MM.1S (cell line): ENCODE results near the gene PPP1R7.

Experiments
- DNase-seq: peaks from one replicate; pipeline ENCODE4 v3.0.0-alpha.2; 2015
- H2AFZ ChIP-seq: fragments of 300-600 bp; sonication (generic); 2 replicates; pipeline ENCODE4 v1.6.0; 2016; ENCODE audit warnings: antibody characterized with exemption, low read length
- H3F3A ChIP-seq: fragments of 300-600 bp; sonication (generic); 2 replicates; pipeline ENCODE4 v1.6.1; 2016; ENCODE audit warnings: mild to moderate bottlenecking, antibody characterized with exemption, low read length, moderate library complexity, mixed read lengths; ENCODE audit not compliant: insufficient read depth
- H3K27ac ChIP-seq: fragments of 300-600 bp; sonication (generic); 2 replicates; pipeline ENCODE4 v1.5.1; 2016; ENCODE audit warnings: mild to moderate bottlenecking, low read length
- H3K27me3 ChIP-seq: fragments of 300-600 bp; sonication (generic); replicated peaks from 2 replicates; pipeline ENCODE4 v1.6.0; 2016; ENCODE audit warnings: low read length; ENCODE audit not compliant: insufficient read depth
- H3K36me3 ChIP-seq: fragments of 300-600 bp; sonication (generic); replicated peaks from 2 replicates; pipeline ENCODE4 v1.6.1; 2016; ENCODE audit warnings: mild to moderate bottlenecking, low read length, mixed read lengths; ENCODE audit not compliant: insufficient read depth
- H3K4me1 ChIP-seq: fragments of 300-600 bp; sonication (generic); 2 replicates; pipeline ENCODE4 v1.6.1; 2016; ENCODE audit warnings: low read length, mixed read lengths
- H3K4me2 ChIP-seq: fragments of 300-600 bp; sonication (generic); 2 replicates; pipeline ENCODE4 v1.6.0; 2016; ENCODE audit warnings: low read depth, low read length
- H3K4me3 ChIP-seq: fragments of 300-600 bp; sonication (generic); 2 replicates; pipeline ENCODE4 v1.5.1; 2016; ENCODE audit warnings: low read length, mixed read lengths
- H3K79me2 ChIP-seq: fragments of 300-600 bp; sonication (generic); 2 replicates; pipeline ENCODE4 v1.6.1; 2016; ENCODE audit warnings: mixed run types, low read length, mixed read lengths
- H3K9ac ChIP-seq: fragments of 300-600 bp; sonication (generic); 2 replicates; pipeline ENCODE4 v1.6.1; 2016; ENCODE audit warnings: low read length, mixed read lengths
- H3K9me2 ChIP-seq: fragments of 300-600 bp; sonication (generic); replicated peaks from 2 replicates; pipeline ENCODE4 v1.6.1; 2016; ENCODE audit warnings: mild to moderate bottlenecking, low read length, mixed read lengths; ENCODE audit not compliant: insufficient read depth
- H3K9me3 ChIP-seq: fragments of 300-600 bp; sonication (generic); replicated peaks from 2 replicates; pipeline ENCODE4 v1.6.1; 2016; ENCODE audit warnings: mild to moderate bottlenecking, low read length, mixed read lengths; ENCODE audit not compliant: insufficient read depth
- H4K20me1 ChIP-seq: fragments of 300-600 bp; sonication (generic); 2 replicates; pipeline ENCODE4 v1.6.1; 2016; ENCODE audit warnings: mild to moderate bottlenecking, low read length, moderate library complexity, mixed read lengths; ENCODE audit not compliant: insufficient read depth
- EZH2 ChIP-seq: fragments of 300-600 bp; sonication (generic); optimal IDR thresholded peaks from 2 replicates; pipeline ENCODE3; 2017; ENCODE audit warnings: low read depth, mild to moderate bottlenecking, antibody characterized with exemption, low read length, mixed read lengths
- EZH2phosphoT487 ChIP-seq: fragments of 300-600 bp; sonication (generic); IDR thresholded peaks from 2 replicates; pipeline ENCODE4 v1.6.1; 2018; ENCODE audit warnings: antibody characterized with exemption, low read length
- TF ChIP-seq, protein P1 (sequence below): fragments of 300-600 bp; sonication (generic); IDR thresholded peaks from 2 replicates; pipeline ENCODE4 v1.5.1; 2016; ENCODE audit warnings: antibody characterized with exemption, low read length, mixed read lengths

PPP1R7 gene

DNA sequence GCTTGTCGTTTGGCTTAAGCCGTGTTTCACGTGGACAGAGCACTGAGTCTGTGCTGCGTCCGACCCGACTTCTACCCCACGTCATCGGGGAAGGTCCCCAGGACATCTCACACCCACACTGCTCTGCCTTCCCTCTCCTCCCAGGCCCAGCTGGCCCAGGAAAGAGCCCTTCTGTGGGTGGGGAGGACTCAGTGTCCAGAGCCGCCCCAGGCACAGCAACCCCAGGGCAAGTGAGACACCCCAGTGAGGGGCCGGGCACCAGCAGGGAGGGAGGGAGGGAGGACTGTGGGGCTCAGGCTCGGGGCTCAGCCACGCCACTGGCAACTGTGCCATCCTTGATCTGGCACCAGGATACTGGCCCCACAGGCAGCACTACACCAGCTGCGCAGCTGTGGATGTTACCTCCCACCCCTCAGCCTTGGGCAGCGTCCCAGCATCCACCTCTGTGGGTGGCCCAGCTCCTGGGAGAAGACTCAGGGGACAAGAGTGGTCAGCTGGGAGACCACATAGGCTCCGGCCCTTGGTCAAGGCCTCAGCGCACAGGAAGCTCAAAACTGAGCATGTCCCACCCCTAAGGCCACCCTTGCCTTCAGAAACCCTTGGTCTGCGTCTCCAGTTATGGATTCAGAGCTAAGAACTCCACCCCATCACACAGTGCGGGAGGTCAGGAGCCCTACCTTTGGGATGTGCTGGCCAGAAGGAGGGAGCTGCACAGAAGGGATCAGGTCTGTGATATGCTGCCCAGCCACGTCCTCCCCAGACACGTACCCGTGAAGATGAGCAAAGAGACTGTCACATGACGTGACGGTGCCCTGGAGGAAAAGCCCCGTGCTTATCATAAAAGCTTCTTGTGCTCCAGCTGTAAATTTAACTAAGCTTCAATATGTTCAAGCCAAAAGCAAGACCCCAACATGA is 12.7 kb upstream of the PPP1R7 start:
- Histone ChIP-seq H3K9me3 (no peaks in the 10 kb centered on the region), H2AFZ (no peak overlapping the region), H3K27ac (no peak overlapping the region), H3K4me2 (no peak overlapping the region), H4K20me1 (no peaks in the 10 kb centered on the region), H3K4me3 (no peak overlapping the region), H3K27me3 (no peaks in the 10 kb centered on the region), H3K9me2 (no peaks in the 10 kb centered on the region), H3F3A (no peaks in the 10 kb centered on the region), H3K79me2 (no peaks in the 10 kb centered on the region), H3K36me3 (no peaks in the 10 kb centered on the region), H3K4me1 (no peaks in the 10 kb centered on the region), H3K9ac (no peak overlapping the region)
- TF ChIP-seq EZH2: no peak
- TF ChIP-seq EZH2phosphoT487: no peak
- TF ChIP-seq, protein P1, sequence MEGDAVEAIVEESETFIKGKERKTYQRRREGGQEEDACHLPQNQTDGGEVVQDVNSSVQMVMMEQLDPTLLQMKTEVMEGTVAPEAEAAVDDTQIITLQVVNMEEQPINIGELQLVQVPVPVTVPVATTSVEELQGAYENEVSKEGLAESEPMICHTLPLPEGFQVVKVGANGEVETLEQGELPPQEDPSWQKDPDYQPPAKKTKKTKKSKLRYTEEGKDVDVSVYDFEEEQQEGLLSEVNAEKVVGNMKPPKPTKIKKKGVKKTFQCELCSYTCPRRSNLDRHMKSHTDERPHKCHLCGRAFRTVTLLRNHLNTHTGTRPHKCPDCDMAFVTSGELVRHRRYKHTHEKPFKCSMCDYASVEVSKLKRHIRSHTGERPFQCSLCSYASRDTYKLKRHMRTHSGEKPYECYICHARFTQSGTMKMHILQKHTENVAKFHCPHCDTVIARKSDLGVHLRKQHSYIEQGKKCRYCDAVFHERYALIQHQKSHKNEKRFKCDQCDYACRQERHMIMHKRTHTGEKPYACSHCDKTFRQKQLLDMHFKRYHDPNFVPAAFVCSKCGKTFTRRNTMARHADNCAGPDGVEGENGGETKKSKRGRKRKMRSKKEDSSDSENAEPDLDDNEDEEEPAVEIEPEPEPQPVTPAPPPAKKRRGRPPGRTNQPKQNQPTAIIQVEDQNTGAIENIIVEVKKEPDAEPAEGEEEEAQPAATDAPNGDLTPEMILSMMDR: no peak
- DNase-seq: no peak

- no peaks in the 10 kb centered on the region for H3K4me1 ChIP-seq
- no peak overlapping the region for H3K4me3 ChIP-seq
- H3K27ac ChIP-seq: no peak overlapping the region
- no peaks in the 10 kb centered on the region for H4K20me1 ChIP-seq
- no peaks in the 10 kb centered on the region for H3K27me3 ChIP-seq
- no peaks in the 10 kb centered on the region for H3K36me3 ChIP-seq
- H3K9me2 ChIP-seq: no peaks in the 10 kb centered on the region
- no peaks in the 10 kb centered on the region for H3K79me2 ChIP-seq
- no peaks in the 10 kb centered on the region for H3K9me3 ChIP-seq
- H2AFZ ChIP-seq: no peak overlapping the region
- H3K4me2 ChIP-seq: no peak overlapping the region
- H3F3A ChIP-seq: no peaks in the 10 kb centered on the region
- no peak overlapping the region for H3K9ac ChIP-seq
- DNase-seq: no peak
- TF ChIP-seq EZH2phosphoT487 (no peak), EZH2 (no peak)
- TF ChIP-seq, protein P1: no peak
Observed at GRCh38 chr2:241138471-241138870, 11.8 kb upstream of the PPP1R7 start.

DNA sequence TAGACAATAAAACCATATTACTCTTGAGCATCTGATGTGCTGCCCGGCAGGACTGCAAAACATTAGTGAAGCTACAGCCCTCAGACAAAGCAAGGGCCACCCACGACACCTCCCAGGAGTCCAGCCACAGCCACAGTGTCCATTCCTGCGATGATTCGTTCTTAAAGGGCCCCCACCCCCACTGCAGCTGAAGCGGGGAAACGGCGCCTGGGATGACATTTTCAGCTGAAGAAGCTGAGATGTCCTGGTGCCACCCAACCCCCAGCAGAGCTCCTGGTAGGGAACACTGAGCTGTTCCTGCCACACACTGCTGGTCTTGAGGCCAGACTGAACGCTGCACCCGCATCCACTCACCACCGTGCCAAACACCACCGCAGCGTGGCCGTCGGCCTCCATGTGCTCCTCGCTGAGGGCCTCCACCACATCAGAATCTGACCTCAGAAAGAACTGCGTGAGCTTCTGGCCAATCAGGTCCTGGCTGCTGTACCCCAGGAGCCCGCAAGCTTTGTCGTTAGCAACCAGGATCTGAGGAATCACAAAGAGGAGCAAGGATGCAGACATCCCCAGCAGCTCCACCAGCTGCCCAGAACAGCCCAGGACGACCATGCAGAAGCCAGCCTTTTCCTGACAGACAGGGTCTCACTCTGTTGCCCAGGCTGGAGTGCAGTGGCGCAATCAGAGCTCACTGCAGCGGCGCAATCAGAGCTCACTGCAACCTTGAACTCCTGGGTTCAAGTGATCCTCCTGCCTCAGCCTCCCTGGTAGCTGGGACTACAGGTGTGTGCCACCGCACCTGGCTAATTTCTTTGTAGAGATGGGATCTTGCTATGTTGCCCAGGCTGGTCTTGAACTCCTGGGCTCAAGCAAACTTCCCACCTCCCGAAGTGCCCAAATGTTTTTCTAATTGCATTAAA is 10.5 kb upstream of the PPP1R7 start:
- no peaks in the 10 kb centered on the region for H4K20me1 ChIP-seq
- no peak overlapping the region for H3K4me2 ChIP-seq
- H2AFZ ChIP-seq: no peak overlapping the region
- H3K9me2 ChIP-seq: no peaks in the 10 kb centered on the region
- DNase-seq: no peak
- H3K9me3 ChIP-seq: no peaks in the 10 kb centered on the region
- H3K79me2 ChIP-seq: no peaks in the 10 kb centered on the region
- no peaks in the 10 kb centered on the region for H3K27me3 ChIP-seq
- no peaks in the 10 kb centered on the region for H3F3A ChIP-seq
- H3K36me3 ChIP-seq: no peaks in the 10 kb centered on the region
- no peak for TF ChIP-seq EZH2
- TF ChIP-seq EZH2phosphoT487: no peak
- TF ChIP-seq, protein P1: no peak
- H3K4me1 ChIP-seq: no peaks in the 10 kb centered on the region
- H3K27ac ChIP-seq: no peak overlapping the region
- H3K9ac ChIP-seq: no peak overlapping the region
- H3K4me3 ChIP-seq: no peak overlapping the region
